GM21423 (cell line): ENCODE measurements around the gene CDK14.

Experiments used
- ATAC-seq: cut with Tn5 transposase; IDR thresholded peaks from one replicate; pipeline ENCODE4 v1.9.1; 2021; ENCODE audit warnings: mild to moderate bottlenecking, moderate library complexity; ENCODE audit not compliant: unreplicated experiment

The CDK14 gene

GRCh38 chr7:90938371-90938770 is 342.2 kb downstream of the CDK14 start:
- ATAC-seq: no peak

GRCh38 chr7:90939666-90940065 is 343.5 kb downstream of the CDK14 start:
- ATAC-seq: no peak

- ATAC-seq: no peak
These were observed 347.9 kb downstream of the CDK14 start for GRCh38 chr7:90944021-90944420.

- no peak for ATAC-seq
These were observed 349.1 kb downstream of the CDK14 start for GRCh38 chr7:90945104-90945787.

- ATAC-seq: no peak
These were observed 350.8 kb downstream of the CDK14 start for GRCh38 chr7:90946730-90947501.

GRCh38 chr7:90948085-90948484 is 352.0 kb downstream of the CDK14 start:
- ATAC-seq: no peak

- ATAC-seq: no peak
These were observed 355.1 kb downstream of the CDK14 start for GRCh38 chr7:90951229-90951628.

GRCh38 chr7:90951986-90952954 is 356.1 kb downstream of the CDK14 start:
- no peak for ATAC-seq

- no peak for ATAC-seq
These were observed 359.6 kb downstream of the CDK14 start for GRCh38 chr7:90955641-90956207.

GRCh38 chr7:90957883-90958282 is 361.8 kb downstream of the CDK14 start:
- ATAC-seq: no peak

GRCh38 chr7:90958647-90959046 is 362.5 kb downstream of the CDK14 start:
- no peak for ATAC-seq

- no peak for ATAC-seq
These were observed 365.1 kb downstream of the CDK14 start for GRCh38 chr7:90961037-90961725.

GRCh38 chr7:90965211-90965610 is 369.1 kb downstream of the CDK14 start:
- ATAC-seq: no peak

- ATAC-seq: no peak
These were observed 370.2 kb downstream of the CDK14 start for GRCh38 chr7:90966346-90966745.

GRCh38 chr7:90968871-90969270 is 372.8 kb downstream of the CDK14 start:
- no peak for ATAC-seq

GRCh38 chr7:90972906-90973550 is 376.9 kb downstream of the CDK14 start:
- no peak for ATAC-seq

GRCh38 chr7:90977056-90977455 is 380.9 kb downstream of the CDK14 start:
- no peak for ATAC-seq

GRCh38 chr7:90980545-90980944 is 384.4 kb downstream of the CDK14 start:
- no peak for ATAC-seq

- ATAC-seq: no peak
These were observed 386.1 kb downstream of the CDK14 start for GRCh38 chr7:90982228-90982627.

GRCh38 chr7:90984692-90985091 is 388.6 kb downstream of the CDK14 start:
- no peak for ATAC-seq
